Activated CD8-positive, alpha-beta T cell treated with anti-CD3 and anti-CD28 coated beads for 36 hours (primary cell): ENCODE results near the gene DPYD. TPM values are rescaled to one million over a fixed set of nuclear protein-coding genes. Genes with fewer than 3 reads are reported as not detected.

Experiments used
- ATAC-seq: fragments of 200-7000 bp; cut with Tn5 transposase; one replicate; pipeline ENCODE4 v1.10.0; 2021; ENCODE audit warnings: mild to moderate bottlenecking, moderate library complexity
- CTCF ChIA-PET: fragments of 350-600 bp; sonication (Branson Sonifier 250); formaldehyde crosslinking; loops from one replicate; lab custom pipeline; 2021; ENCODE audit warnings: antibody characterized with exemption; lab: Charles Lee
- POLR2A ChIA-PET: fragments of 350-600 bp; sonication (Branson Sonifier 250); formaldehyde crosslinking; loops from one replicate; lab custom pipeline; 2021; ENCODE audit warnings: antibody characterized with exemption; lab: Charles Lee
- DNase-seq: peaks from one replicate; pipeline ENCODE4 v3.0.0-alpha.2; 2020
- H3K27ac Mint-ChIP-seq: one replicate; pipeline ENCODE4 v1.8.0; 2021; ENCODE audit warnings: mild to moderate bottlenecking, mixed read lengths
- H3K27me3 Mint-ChIP-seq: one replicate; pipeline ENCODE4 v1.8.0; 2021; ENCODE audit warnings: mixed read lengths
- H3K36me3 Mint-ChIP-seq: one replicate; pipeline ENCODE4 v1.8.0; 2021; ENCODE audit warnings: low read depth, mixed read lengths
- H3K4me1 Mint-ChIP-seq: one replicate; pipeline ENCODE4 v1.8.0; 2021; ENCODE audit warnings: low read depth, mixed read lengths
- H3K4me3 Mint-ChIP-seq: one replicate; pipeline ENCODE4 v1.8.0; 2021; ENCODE audit warnings: mild to moderate bottlenecking, moderate library complexity, mixed read lengths
- H3K9me3 Mint-ChIP-seq: one replicate; pipeline ENCODE4 v1.8.0; 2021; ENCODE audit warnings: mixed read lengths
- intact Hi-C: fragments of 100-400 bp; cut with micrococcal nuclease; formaldehyde crosslinking; loops from one replicate; pipeline ENCODE4 v1.10.0; 2022
- total RNA-seq, 2 experiments: library from RNA; stranded (reverse); gene quantifications; one replicate each; pipeline ENCODE4 v1.2.3, GENCODE V29; 2021
- TF ChIP-seq, protein P1 (sequence below): fragments of 200-600 bp; IDR thresholded peaks from one replicate; pipeline ENCODE4 v1.8.0; 2022; ENCODE audit warnings: antibody characterized with exemption, mild to moderate bottlenecking

Gene DPYD
- total RNA-seq, 2 experiments from 2014 or later: 10.7 to 10.8 TPM

DNA sequence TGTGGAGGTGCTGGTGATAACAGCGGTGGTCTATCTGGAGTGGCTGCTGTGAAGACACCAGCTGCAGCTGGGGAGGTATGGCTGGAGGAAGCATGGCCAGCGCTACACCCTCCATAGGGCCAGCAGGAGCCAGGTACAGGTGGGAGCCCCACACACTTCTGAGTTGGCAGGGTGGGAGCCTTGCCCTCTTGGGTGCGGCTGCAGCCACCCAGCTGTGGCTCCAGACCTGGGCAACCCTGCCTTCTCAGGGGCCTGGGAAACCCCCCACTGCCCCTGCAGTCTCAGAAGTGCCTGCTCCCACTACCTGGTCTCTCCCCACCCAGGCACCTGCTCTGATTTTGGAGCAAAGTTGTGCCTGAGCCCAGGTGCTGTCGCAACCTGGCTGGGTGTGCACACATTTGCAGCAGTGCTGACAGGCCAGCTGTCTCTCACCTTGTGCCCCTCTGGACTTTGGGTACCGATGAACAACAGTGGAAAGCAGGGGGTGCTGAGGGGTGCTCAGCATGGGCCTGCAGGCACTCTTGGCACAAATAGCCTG lies 76.2 kb downstream of the DPYD start:
- Mint-ChIP-seq H3K4me3 (no peak overlapping the region), H3K4me1 (peaks cover 7% of the 10 kb centered on the region), H3K27me3 (no peaks in the 10 kb centered on the region), H3K27ac (no peak overlapping the region), H3K36me3 (peaks cover 5% of the 10 kb centered on the region), H3K9me3 (no peaks in the 10 kb centered on the region)
- POLR2A ChIA-PET: no interaction called here
- CTCF ChIA-PET: interaction anchor here (1.2 kb wide), 2 partner anchors 28 to 207 kb away, joined by 3 read pairs; no protein-coding TSS in a partner anchor
- DNase-seq: no peak
- no peak for ATAC-seq
- intact Hi-C loops: no loop called here
- TF ChIP-seq, protein P1, sequence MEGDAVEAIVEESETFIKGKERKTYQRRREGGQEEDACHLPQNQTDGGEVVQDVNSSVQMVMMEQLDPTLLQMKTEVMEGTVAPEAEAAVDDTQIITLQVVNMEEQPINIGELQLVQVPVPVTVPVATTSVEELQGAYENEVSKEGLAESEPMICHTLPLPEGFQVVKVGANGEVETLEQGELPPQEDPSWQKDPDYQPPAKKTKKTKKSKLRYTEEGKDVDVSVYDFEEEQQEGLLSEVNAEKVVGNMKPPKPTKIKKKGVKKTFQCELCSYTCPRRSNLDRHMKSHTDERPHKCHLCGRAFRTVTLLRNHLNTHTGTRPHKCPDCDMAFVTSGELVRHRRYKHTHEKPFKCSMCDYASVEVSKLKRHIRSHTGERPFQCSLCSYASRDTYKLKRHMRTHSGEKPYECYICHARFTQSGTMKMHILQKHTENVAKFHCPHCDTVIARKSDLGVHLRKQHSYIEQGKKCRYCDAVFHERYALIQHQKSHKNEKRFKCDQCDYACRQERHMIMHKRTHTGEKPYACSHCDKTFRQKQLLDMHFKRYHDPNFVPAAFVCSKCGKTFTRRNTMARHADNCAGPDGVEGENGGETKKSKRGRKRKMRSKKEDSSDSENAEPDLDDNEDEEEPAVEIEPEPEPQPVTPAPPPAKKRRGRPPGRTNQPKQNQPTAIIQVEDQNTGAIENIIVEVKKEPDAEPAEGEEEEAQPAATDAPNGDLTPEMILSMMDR: no peak

DNA sequence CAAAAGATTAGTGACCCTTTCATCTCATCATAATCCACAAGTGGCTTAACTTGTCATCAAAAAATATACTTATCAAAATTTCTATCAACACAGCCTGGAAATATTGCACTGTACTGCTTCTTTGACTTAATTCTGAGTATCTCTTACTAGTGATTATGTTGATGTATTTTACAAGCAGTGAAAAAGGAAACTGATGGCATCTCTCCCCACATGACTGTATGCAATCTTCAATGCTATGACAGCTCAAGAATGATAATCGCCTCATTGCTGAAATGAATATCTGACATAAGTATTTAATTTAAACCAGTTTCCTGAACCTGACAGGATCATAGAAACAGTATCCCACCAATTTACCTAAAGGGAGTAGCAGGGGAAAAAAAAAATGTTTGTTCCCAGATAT lies 79.5 kb downstream of the DPYD start:
- H3K27me3 Mint-ChIP-seq: no peaks in the 10 kb centered on the region
- no peaks in the 10 kb centered on the region for H3K9me3 Mint-ChIP-seq
- POLR2A ChIA-PET: no interaction called here
- TF ChIP-seq, protein P1: no peak
- peaks cover 5% of the 10 kb centered on the region for H3K36me3 Mint-ChIP-seq
- CTCF ChIA-PET: no interaction called here
- peaks cover 3% of the 10 kb centered on the region for H3K4me1 Mint-ChIP-seq
- H3K27ac Mint-ChIP-seq: no peak overlapping the region
- DNase-seq (no peak), ATAC-seq (no peak)
- intact Hi-C loops: no loop called here
- H3K4me3 Mint-ChIP-seq: no peak overlapping the region

DNA sequence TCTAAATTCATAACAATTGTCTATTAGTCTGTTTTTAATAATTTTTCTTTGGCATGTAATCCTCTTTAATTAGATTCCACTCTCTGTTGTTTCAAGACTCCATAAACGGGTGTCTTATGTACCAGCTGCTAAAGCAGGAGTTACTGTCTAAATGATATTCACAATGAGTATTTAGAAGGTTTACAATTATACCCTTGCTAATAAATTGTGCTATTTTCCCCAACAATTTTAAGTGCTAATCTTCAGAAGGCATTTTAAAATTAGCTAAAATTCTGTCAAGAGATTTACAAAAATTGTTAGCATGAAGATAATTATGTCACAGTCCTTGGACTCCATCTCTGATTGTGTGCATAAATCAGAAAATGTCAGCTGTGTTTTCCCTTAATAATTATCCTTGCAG lies 83.7 kb downstream of the DPYD start:
- no peaks in the 10 kb centered on the region for H3K36me3 Mint-ChIP-seq
- TF ChIP-seq, protein P1: no peak
- ChIA-PET POLR2A (no interaction called here), CTCF (interaction anchor here (0.6 kb wide), 1 partner anchor 312 kb away, joined by 3 read pairs; no protein-coding TSS in a partner anchor)
- no peak overlapping the region for H3K27ac Mint-ChIP-seq
- H3K27me3 Mint-ChIP-seq: no peaks in the 10 kb centered on the region
- intact Hi-C loops: loop anchor here (10.0 kb wide), 1 partner anchor 78 kb away; no protein-coding TSS in a partner anchor
- H3K9me3 Mint-ChIP-seq: no peaks in the 10 kb centered on the region
- no peak for DNase-seq
- H3K4me3 Mint-ChIP-seq: no peak overlapping the region
- ATAC-seq: no peak
- peaks cover 3% of the 10 kb centered on the region for H3K4me1 Mint-ChIP-seq

DNA sequence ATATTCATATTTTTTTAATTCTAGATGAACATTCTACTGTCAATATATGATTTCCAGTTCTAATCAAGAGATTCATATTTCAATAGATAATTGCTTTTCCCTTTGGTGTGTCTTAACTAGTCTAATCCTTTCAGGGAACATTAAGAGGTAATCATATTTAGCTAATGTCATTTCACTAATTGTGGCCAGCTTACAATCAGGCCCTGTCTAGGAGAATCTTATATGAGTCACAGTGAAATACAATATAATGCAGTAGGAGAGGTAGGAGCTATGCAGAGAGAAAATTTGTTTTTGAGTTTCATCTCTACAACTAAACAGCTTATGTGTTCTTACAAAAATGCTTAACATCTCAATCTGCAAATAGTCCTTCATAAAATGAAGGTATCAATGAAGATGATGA lies 85.9 kb downstream of the DPYD start:
- no peaks in the 10 kb centered on the region for H3K9me3 Mint-ChIP-seq
- no peak for ATAC-seq
- no peaks in the 10 kb centered on the region for H3K4me1 Mint-ChIP-seq
- intact Hi-C loops: loop anchor here (10.0 kb wide), 1 partner anchor 80 kb away; no protein-coding TSS in a partner anchor
- TF ChIP-seq, protein P1: no peak
- H3K27me3 Mint-ChIP-seq: no peaks in the 10 kb centered on the region
- ChIA-PET CTCF (no interaction called here), POLR2A (no interaction called here)
- no peak for DNase-seq
- H3K27ac Mint-ChIP-seq: no peak overlapping the region
- no peaks in the 10 kb centered on the region for H3K36me3 Mint-ChIP-seq
- H3K4me3 Mint-ChIP-seq: no peak overlapping the region

DNA sequence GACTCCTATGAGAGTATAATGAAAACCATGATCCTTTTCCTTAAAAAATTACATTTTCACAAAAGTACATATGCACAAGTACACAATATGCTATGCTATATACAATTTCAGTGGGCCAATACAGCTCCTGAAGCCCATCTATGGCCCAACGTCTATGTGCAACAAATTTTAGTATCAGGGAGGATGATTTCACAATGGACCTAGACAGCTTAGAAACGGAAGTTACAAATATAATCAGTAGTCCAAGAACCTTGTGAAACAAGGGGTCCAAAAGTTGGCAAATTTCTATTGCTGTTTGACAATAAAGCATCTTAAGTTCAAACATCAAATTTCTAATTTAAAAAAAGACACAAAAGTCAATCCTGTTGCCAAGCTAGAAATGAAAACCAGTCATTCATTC lies 87.0 kb downstream of the DPYD start:
- Mint-ChIP-seq H3K4me1 (no peaks in the 10 kb centered on the region), H3K27ac (no peak overlapping the region), H3K27me3 (no peaks in the 10 kb centered on the region), H3K4me3 (no peak overlapping the region), H3K36me3 (no peaks in the 10 kb centered on the region), H3K9me3 (no peaks in the 10 kb centered on the region)
- intact Hi-C loops: loop anchor here (10.0 kb wide), 1 partner anchor 81 kb away; no protein-coding TSS in a partner anchor
- CTCF ChIA-PET: no interaction called here
- TF ChIP-seq, protein P1: no peak
- no peak for DNase-seq
- POLR2A ChIA-PET: no interaction called here
- no peak for ATAC-seq
